Ishikawa (cell line): ENCODE results near the gene ALDH1A1.

ENCODE experiments used
- CEBPB ChIP-seq: IDR thresholded peaks from 2 replicates; pipeline ENCODE4 v1.6.1; 2012
- CREB1 ChIP-seq: IDR thresholded peaks from 2 replicates; pipeline ENCODE4 v1.6.1; 2012; ENCODE audit warnings: low read depth
- EGR1 ChIP-seq: IDR thresholded peaks from 2 replicates; pipeline ENCODE4 v1.6.1; 2012
- EP300 ChIP-seq: IDR thresholded peaks from 2 replicates; pipeline ENCODE4 v1.6.1; 2012; ENCODE audit warnings: borderline replicate concordance
- FOXM1 ChIP-seq: IDR thresholded peaks from 2 replicates; pipeline ENCODE4 v1.6.1; 2012; ENCODE audit warnings: low read depth, borderline replicate concordance
- NFIC ChIP-seq: IDR thresholded peaks from 2 replicates; pipeline ENCODE4 v1.6.1; 2012
- RAD21 ChIP-seq: IDR thresholded peaks from 2 replicates; pipeline ENCODE4 v1.6.1; 2012; ENCODE audit warnings: low read depth
- TAF1 ChIP-seq: IDR thresholded peaks from 2 replicates; pipeline ENCODE4 v1.6.1; 2012; ENCODE audit warnings: low read depth, mild to moderate bottlenecking
- TCF12 ChIP-seq: IDR thresholded peaks from 2 replicates; pipeline ENCODE4 v1.6.1; 2012; ENCODE audit warnings: low read depth
- TEAD4 ChIP-seq: IDR thresholded peaks from 2 replicates; pipeline ENCODE4 v1.6.1; 2012
- YY1 ChIP-seq: IDR thresholded peaks from 2 replicates; pipeline ENCODE4 v1.6.1; 2012; ENCODE audit warnings: low read depth
- ZBTB7A ChIP-seq: IDR thresholded peaks from 2 replicates; pipeline ENCODE4 v1.6.1; 2012; ENCODE audit warnings: low read depth
- TF ChIP-seq, protein P1 (sequence below): IDR thresholded peaks from 2 replicates; pipeline ENCODE4 v1.6.1; 2012
- TF ChIP-seq, protein P2 (sequence below): IDR thresholded peaks from 2 replicates; pipeline ENCODE4 v1.6.1; 2012; ENCODE audit warnings: low read depth, mild to moderate bottlenecking
- TF ChIP-seq, protein P3 (sequence below): IDR thresholded peaks from 2 replicates; pipeline ENCODE4 v1.6.1; 2012

The ALDH1A1 gene

DNA sequence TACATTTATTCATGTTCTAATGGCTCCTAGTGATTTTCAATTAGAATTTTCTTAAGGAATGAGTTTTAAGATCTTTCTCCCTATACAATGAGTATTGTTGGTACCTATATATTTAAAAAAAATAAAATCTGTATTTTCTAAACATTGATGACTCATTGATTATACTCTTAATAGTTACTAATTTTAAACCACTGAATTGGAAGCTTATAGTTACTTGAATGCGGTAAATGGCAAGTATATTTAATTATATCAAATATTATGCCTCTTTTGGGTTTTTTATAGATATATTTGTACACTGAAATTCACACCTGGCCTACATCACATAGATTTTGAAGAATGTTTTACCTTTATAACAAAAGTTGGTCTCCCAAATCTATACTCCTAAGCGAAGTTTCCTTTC is 38.9 kb upstream of the ALDH1A1 start:
- TF ChIP-seq YY1: no peak
- TF ChIP-seq TCF12: no peak
- no peak for TF ChIP-seq EP300
- TF ChIP-seq RAD21: no peak
- no peak for TF ChIP-seq ZBTB7A
- no peak for TF ChIP-seq EGR1
- no peak for TF ChIP-seq FOXM1
- TF ChIP-seq, protein P1, sequence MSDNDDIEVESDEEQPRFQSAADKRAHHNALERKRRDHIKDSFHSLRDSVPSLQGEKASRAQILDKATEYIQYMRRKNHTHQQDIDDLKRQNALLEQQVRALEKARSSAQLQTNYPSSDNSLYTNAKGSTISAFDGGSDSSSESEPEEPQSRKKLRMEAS: no peak
- TF ChIP-seq TEAD4: no peak
- no peak for TF ChIP-seq CREB1
- TF ChIP-seq, protein P2, sequence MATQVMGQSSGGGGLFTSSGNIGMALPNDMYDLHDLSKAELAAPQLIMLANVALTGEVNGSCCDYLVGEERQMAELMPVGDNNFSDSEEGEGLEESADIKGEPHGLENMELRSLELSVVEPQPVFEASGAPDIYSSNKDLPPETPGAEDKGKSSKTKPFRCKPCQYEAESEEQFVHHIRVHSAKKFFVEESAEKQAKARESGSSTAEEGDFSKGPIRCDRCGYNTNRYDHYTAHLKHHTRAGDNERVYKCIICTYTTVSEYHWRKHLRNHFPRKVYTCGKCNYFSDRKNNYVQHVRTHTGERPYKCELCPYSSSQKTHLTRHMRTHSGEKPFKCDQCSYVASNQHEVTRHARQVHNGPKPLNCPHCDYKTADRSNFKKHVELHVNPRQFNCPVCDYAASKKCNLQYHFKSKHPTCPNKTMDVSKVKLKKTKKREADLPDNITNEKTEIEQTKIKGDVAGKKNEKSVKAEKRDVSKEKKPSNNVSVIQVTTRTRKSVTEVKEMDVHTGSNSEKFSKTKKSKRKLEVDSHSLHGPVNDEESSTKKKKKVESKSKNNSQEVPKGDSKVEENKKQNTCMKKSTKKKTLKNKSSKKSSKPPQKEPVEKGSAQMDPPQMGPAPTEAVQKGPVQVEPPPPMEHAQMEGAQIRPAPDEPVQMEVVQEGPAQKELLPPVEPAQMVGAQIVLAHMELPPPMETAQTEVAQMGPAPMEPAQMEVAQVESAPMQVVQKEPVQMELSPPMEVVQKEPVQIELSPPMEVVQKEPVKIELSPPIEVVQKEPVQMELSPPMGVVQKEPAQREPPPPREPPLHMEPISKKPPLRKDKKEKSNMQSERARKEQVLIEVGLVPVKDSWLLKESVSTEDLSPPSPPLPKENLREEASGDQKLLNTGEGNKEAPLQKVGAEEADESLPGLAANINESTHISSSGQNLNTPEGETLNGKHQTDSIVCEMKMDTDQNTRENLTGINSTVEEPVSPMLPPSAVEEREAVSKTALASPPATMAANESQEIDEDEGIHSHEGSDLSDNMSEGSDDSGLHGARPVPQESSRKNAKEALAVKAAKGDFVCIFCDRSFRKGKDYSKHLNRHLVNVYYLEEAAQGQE: no peak
- TF ChIP-seq, protein P3, sequence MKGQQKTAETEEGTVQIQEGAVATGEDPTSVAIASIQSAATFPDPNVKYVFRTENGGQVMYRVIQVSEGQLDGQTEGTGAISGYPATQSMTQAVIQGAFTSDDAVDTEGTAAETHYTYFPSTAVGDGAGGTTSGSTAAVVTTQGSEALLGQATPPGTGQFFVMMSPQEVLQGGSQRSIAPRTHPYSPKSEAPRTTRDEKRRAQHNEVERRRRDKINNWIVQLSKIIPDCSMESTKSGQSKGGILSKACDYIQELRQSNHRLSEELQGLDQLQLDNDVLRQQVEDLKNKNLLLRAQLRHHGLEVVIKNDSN: no peak
- no peak for TF ChIP-seq CEBPB
- no peak for TF ChIP-seq NFIC
- no peak for TF ChIP-seq TAF1

DNA sequence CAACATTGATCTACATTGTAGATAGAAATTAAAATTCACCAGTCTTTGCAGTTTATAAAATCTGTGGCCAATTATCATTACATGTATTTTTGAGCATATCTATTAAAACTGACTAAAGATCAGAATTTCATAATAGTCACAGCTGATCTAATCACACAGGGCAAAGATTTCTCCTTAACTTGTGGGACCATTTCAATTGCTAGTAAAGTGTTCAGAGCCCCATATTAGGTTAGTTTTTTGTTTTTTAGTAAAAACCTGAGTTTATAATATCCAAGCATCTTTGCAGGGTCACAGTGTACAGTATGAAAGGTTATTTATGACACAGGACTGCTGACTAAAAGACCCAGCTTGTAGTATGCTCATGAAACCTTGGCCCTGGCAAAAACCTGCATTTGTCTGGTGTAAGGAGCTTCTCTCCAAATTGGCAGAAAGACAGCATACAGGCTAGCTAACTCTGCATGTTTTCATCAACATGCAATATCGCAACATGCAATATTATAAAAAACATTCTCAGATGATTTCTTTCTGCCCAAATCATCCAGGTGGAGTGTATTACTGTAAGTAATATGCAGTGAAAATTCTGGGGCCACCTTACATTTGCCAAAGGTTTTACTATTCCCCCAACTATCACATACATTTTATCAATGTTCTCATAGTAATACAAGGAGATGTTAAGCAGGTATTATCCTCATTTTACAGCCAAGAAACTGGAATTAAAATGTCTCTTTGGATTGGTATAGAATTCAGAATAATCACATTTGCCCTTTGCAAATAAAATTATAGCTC is 37.7 kb upstream of the ALDH1A1 start:
- no peak for TF ChIP-seq EGR1
- no peak for TF ChIP-seq NFIC
- no peak for TF ChIP-seq CREB1

DNA sequence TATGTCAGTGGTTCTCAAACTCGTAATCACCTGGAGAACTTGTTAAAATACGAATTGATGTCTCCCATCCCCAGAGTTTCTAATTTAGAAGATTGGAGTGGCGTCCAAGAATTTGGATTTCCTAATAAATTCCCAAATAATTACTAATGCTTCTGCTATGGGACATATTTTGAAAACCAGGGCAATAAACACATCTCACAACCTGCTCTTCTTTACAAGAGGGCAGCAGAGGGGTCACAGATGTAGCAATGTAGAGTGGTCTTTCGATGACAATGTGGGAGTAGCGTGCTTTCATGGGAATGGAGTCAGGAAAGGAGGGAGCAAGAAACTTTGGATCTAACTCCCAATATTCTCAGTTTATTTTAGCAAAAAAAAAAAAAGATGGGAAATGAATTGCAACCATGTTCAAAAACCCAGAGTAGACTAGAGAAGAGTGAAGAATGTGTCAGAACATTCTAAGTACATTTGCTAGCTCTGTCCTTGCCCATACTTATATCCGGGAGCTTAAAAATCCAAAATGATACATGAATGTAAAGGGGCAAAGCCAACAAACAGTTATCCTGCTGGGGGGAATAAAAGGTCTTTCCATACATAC is 33.8 kb upstream of the ALDH1A1 start:
- TF ChIP-seq EGR1 (no peak), CEBPB (no peak), TAF1 (no peak), EP300 (no peak), NFIC (no peak), TEAD4 (no peak)
- TF ChIP-seq, protein P2: no peak
- TF ChIP-seq, protein P1: no peak

DNA sequence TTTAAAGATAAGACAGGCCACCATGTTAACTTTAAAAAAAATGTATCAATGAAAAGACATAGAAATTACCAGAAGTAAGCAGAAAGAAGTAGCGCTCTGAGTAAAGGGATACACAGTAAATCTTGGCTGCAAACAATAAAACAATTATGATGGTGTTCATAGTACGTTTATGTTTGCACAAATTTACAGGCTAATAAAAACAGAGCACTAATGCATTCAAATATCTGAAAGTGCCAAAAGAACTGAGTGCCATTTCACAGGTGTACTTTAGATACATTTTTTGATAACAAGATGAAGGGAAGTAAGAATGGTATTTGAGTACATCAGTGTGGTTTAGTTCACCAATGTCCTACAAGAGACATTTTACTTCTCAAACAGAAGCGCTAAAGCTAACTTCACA is 32.9 kb upstream of the ALDH1A1 start:
- TF ChIP-seq, protein P3: no peak
- TF ChIP-seq FOXM1: no peak
- TF ChIP-seq TCF12: no peak
- no peak for TF ChIP-seq EGR1

DNA sequence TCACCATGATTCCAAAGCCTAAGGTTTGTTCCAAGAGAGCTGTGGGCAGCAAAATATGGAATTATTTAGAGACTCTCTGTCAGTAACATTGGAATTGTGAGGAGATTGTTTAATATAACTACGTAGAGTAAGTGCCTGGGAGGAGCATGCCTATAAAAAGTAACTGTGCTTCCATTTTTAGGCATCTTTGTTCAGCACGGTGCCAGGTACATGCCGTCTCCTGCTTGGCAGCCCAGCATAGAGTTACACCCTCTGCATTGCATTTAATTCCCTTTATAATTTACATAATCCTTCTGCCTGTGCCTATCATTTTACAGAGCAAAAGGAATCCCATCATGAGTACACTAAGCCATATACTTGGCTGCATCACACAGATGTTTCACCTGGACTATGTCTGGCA is 32.1 kb upstream of the ALDH1A1 start:
- no peak for TF ChIP-seq TAF1
- TF ChIP-seq NFIC: no peak
- no peak for TF ChIP-seq TEAD4
- TF ChIP-seq CEBPB: no peak
- no peak for TF ChIP-seq RAD21
- TF ChIP-seq EGR1: no peak
- TF ChIP-seq ZBTB7A: no peak
- TF ChIP-seq, protein P2: no peak
- TF ChIP-seq FOXM1: no peak
- TF ChIP-seq, protein P3: no peak
- TF ChIP-seq, protein P1: no peak
- no peak for TF ChIP-seq YY1
- no peak for TF ChIP-seq TCF12
- no peak for TF ChIP-seq CREB1
- TF ChIP-seq EP300: no peak
